Thoracic aorta (tissue), 2 donors: ENCODE results near the gene ATE1. TPM values are rescaled to one million over a fixed set of nuclear protein-coding genes. Genes with fewer than 3 reads are reported as not detected.

Source experiments
- ATAC-seq: fragments of 150-250 bp; one replicate; pipeline ENCODE4 v1.8.0; 2017; ENCODE audit warnings: low read depth; ENCODE audit not compliant: insufficient number of reproducible peaks, low FRiP score
- DNase-seq: peaks from one replicate; pipeline ENCODE4 v3.0.0-alpha.2; 2020; ENCODE audit warnings: low spot score
- H3K27ac ChIP-seq, 2 donors: fragments of 200-600 bp; sonication (generic); 1 replicate in 1 of 2; 2 replicates in 1 of 2; pipeline ENCODE4 v1.5.1; 2016; ENCODE audit warnings: mild to moderate bottlenecking in 2 of 2, moderate library complexity in 2 of 2
- H3K27me3 ChIP-seq: fragments of 200-600 bp; sonication (generic); replicated peaks from 2 replicates; pipeline ENCODE4 v1.6.0; 2016; ENCODE audit warnings: mild to moderate bottlenecking; ENCODE audit not compliant: insufficient read depth
- H3K36me3 ChIP-seq: fragments of 200-600 bp; sonication (generic); one replicate; pipeline ENCODE4 v1.5.1; 2016
- H3K4me1 ChIP-seq, 2 donors: fragments of 200-600 bp; sonication (generic); 1 replicate in 1 of 2; 2 replicates in 1 of 2; pipeline versions ENCODE4 v1.5.1 to v1.6.0; 2016; ENCODE audit warnings: low read depth in 2 of 2, mild to moderate bottlenecking in 1 of 2; ENCODE audit not compliant: control insufficient read depth in 1 of 2
- H3K4me3 ChIP-seq: fragments of 200-600 bp; sonication (generic); 2 replicates; pipeline ENCODE4 v1.5.1; 2016; ENCODE audit warnings: mild to moderate bottlenecking
- H3K9me3 ChIP-seq: fragments of 200-600 bp; sonication (generic); 2 replicates; pipeline ENCODE4 v1.5.1; 2016
- total RNA-seq, 2 donors: library from RNA; depleted of rRNA; stranded (reverse); fragments of >200 nt; gene quantifications; one replicate each; pipeline versions ENCODE4 v1.1.0 to v1.2.3, GENCODE V29; 2016
- TF ChIP-seq, protein P1 (sequence below): fragments of 200-600 bp; sonication (generic); IDR thresholded peaks from one replicate; pipeline ENCODE4 v1.5.1; 2019; ENCODE audit warnings: antibody characterized with exemption

Gene ATE1
- total RNA-seq, 2 donors from 2014 or later = 14.8 to 27.4 TPM

DNA sequence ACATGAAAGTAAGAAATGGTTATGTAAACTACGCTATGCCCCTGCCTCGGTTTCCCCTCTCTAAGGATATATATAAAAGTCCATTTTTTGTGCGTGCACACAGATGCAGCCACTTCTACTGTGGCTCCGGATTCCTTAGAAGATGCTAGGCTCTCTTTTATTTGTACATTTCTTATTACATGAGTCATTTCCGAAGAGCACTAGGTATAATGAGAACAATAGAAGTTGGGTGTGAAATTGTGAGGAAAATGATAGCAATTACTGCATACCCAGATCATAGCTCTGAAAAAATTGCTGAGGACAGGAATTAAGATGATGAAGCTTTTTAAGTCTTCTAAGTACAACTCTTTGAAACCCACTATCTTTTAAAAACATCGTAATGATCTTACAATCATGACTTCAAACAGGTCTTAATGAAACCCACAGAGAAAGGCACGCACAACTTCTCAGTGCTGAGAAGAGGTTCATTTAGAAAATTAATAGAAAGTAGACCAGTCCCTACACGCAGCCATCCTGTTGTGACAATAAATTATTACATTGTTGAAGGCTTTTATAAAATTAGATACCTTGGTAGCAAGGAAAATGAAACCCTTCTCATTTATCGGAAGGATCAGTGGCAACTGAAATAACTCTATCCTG, 233.4 kb downstream of the ATE1 start:
- no peak for ATAC-seq
- Histone ChIP-seq H3K4me3 (no peak overlapping the region), H3K27me3 (peaks cover 4% of the 10 kb centered on the region), H3K27ac (no peak overlapping the region), H3K36me3 (no peaks in the 10 kb centered on the region), H3K4me1 (no peaks in the 10 kb centered on the region), H3K9me3 (no peaks in the 10 kb centered on the region)
- DNase-seq = no peak
- TF ChIP-seq, protein P1, sequence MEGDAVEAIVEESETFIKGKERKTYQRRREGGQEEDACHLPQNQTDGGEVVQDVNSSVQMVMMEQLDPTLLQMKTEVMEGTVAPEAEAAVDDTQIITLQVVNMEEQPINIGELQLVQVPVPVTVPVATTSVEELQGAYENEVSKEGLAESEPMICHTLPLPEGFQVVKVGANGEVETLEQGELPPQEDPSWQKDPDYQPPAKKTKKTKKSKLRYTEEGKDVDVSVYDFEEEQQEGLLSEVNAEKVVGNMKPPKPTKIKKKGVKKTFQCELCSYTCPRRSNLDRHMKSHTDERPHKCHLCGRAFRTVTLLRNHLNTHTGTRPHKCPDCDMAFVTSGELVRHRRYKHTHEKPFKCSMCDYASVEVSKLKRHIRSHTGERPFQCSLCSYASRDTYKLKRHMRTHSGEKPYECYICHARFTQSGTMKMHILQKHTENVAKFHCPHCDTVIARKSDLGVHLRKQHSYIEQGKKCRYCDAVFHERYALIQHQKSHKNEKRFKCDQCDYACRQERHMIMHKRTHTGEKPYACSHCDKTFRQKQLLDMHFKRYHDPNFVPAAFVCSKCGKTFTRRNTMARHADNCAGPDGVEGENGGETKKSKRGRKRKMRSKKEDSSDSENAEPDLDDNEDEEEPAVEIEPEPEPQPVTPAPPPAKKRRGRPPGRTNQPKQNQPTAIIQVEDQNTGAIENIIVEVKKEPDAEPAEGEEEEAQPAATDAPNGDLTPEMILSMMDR = no peak

DNA sequence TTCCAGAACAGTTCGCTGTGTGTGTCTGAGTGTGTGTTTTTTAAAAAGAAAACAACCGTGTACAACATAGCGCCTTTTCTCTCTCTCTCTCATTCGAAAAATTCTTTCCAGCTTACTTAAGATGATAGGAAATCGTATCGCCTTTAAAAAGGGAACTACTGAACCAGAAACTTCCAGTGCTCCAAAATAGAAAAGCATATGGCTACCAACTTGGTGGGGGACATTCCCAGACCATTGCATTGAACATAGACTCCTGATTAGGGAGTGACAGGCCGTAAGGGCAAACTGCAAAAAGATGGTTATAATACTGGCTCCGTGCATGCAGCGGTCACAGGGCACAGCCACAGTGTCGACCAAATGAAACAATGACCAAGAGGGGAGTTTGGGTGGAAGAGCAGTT, 235.2 kb downstream of the ATE1 start:
- TF ChIP-seq, protein P1 = no peak
- no peak overlapping the region for H3K4me3 ChIP-seq
- H3K36me3 ChIP-seq = no peaks in the 10 kb centered on the region
- ATAC-seq (no peak), DNase-seq (no peak)
- H3K27ac ChIP-seq = no peak overlapping the region
- H3K9me3 ChIP-seq = no peaks in the 10 kb centered on the region
- H3K4me1 ChIP-seq = peaks cover 0 to under 1% of the 10 kb centered on the region in 2 donors
- H3K27me3 ChIP-seq = peaks cover 4% of the 10 kb centered on the region

DNA sequence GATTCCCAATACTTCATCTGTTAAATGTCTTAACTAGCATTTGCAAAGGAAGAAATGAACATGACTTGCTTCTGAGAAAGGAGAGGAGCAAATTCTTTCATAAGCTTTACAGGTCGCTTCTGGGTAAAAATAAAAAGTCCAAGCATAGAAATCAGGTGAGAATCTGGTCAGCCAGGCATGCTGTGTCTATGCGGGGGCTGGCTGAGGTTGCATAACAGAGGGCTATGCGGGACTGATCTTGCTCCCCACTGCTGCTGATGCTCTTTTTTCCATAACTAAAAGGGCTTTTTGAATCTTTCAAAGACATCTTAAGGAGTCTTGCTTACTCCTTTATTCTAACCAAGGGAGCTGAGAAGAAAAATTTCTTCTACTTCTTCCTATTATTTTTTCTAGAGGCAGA, 236.9 kb downstream of the ATE1 start:
- no peak overlapping the region for H3K4me3 ChIP-seq
- H3K27me3 ChIP-seq = peaks cover 4% of the 10 kb centered on the region
- TF ChIP-seq, protein P1 = no peak
- no peak for DNase-seq
- H3K27ac ChIP-seq = no peak overlapping the region
- no peak for ATAC-seq
- H3K9me3 ChIP-seq = no peaks in the 10 kb centered on the region
- peaks cover 0 to 13% of the 10 kb centered on the region in 2 donors for H3K4me1 ChIP-seq
- no peaks in the 10 kb centered on the region for H3K36me3 ChIP-seq

Other genes with a start within 250 kb of the ATE1 start
- 10 to 100 TPM; 64.0 to 81.1 TPM for gene NSMCE4A, start 47.2 kb upstream of the ATE1 start, total RNA-seq
- gene TACC2, start 61.1 kb upstream of the ATE1 start, total RNA-seq = 10 to 100 TPM; 52.1 to 71.0 TPM